Kidney (tissue), 14 donors: ENCODE data around the gene RAB3D. TPM values are rescaled to one million over a fixed set of nuclear protein-coding genes. Genes with fewer than 3 reads are reported as not detected.

Source experiments
- DNase-seq, 5 donors: peaks; one replicate each; pipeline ENCODE4 v3.0.0-alpha.2; 2013 to 2020
- FAIRE-seq: peaks from 2 replicates; lab custom pipeline; 2012; peaks lifted over from hg19 to GRCh38; lab: Jason Lieb, UNC
- H3K27ac ChIP-seq, 2 donors: one replicate each; pipeline ENCODE4 v1.7.0; 2013; ENCODE audit warnings: low read depth in 2 of 2, low read length in 2 of 2, inconsistent platforms in 1 of 2
- H3K27me3 ChIP-seq: one replicate; pipeline ENCODE4 v1.7.1; 2013; ENCODE audit warnings: low read length, inconsistent platforms; ENCODE audit not compliant: control insufficient read depth, insufficient read depth
- H3K36me3 ChIP-seq, 3 donors: one replicate each; pipeline versions ENCODE4 v1.7.0 to v1.7.1; 2013; ENCODE audit warnings: low read length in 3 of 3, control low read depth in 1 of 3, inconsistent platforms in 1 of 3; ENCODE audit not compliant: insufficient read depth in 3 of 3, control insufficient read depth in 2 of 3
- H3K4me1 ChIP-seq, 3 donors: one replicate each; pipeline versions ENCODE4 v1.7.0 to v1.7.1; 2013; ENCODE audit warnings: low read length in 3 of 3, inconsistent platforms in 1 of 3, low read depth in 1 of 3; ENCODE audit not compliant: control insufficient read depth in 2 of 3, insufficient read depth in 2 of 3
- H3K4me3 ChIP-seq, 3 donors: one replicate each; pipeline versions ENCODE4 v1.7.0 to v1.8.1; 2013; ENCODE audit warnings: low read length in 3 of 3, control low read depth in 1 of 3, inconsistent platforms in 1 of 3
- H3K9ac ChIP-seq, 3 donors: one replicate each; pipeline versions ENCODE4 v1.7.0 to v1.7.1; 2013; ENCODE audit warnings: low read length in 3 of 3, control low read depth in 1 of 3, inconsistent platforms in 1 of 3
- H3K9me3 ChIP-seq, 3 donors: one replicate each; pipeline versions ENCODE4 v1.7.0 to v1.7.1; 2013; ENCODE audit warnings: low read length in 3 of 3, control low read depth in 1 of 3, inconsistent platforms in 1 of 3; ENCODE audit not compliant: control insufficient read depth in 2 of 3, insufficient read depth in 1 of 3
- intact Hi-C: fragments of 100-400 bp; cut with DNase I; formaldehyde crosslinking; loops from one replicate; pipeline ENCODE4 v1.11.1; 2022
- polyA plus RNA-seq: library from polyadenylated mRNA; stranded (reverse); fragments of 350-450 nt; fragmentation: Illumina TruSeq; extraction: RNeasy Lipid Tissue Mini Kit (QIAGEN cat#74804); gene quantifications from one replicate; pipeline ENCODE4 v1.2.3, GENCODE V29; 2014; ENCODE audit warnings: low read depth, low replicate concordance; ENCODE audit not compliant: insufficient read depth
- total RNA-seq: library from RNA; stranded (reverse); fragmentation: NEBNext Ultra II Directional; extraction: Animal tissue kit (Norgen Biotek cat#: 25700); gene quantifications from one replicate; pipeline ENCODE4 v1.2.1, GENCODE V29; 2021
- TF ChIP-seq, protein P1 (sequence below): IDR thresholded peaks from 3 replicates; pipeline ENCODE4 v1.5.1; 2012; ENCODE audit warnings: mild to moderate bottlenecking, moderate library complexity, borderline replicate concordance; ENCODE audit not compliant: insufficient read depth; ENCODE audit errors: extremely low read depth
- donor health status: control.
- donor health status: control.
- donor health status: control.
- donor health status: control.
- donor health status: control.
- donor health status: DM: yes; HTN: yes; CAD: no.
- donor health status: Normal renal cell carcinoma (clear cell type).

Gene RAB3D
- total and polyA plus RNA-seq, 2 donors from 2014 or later = 8.3 to 80.4 TPM

DNA sequence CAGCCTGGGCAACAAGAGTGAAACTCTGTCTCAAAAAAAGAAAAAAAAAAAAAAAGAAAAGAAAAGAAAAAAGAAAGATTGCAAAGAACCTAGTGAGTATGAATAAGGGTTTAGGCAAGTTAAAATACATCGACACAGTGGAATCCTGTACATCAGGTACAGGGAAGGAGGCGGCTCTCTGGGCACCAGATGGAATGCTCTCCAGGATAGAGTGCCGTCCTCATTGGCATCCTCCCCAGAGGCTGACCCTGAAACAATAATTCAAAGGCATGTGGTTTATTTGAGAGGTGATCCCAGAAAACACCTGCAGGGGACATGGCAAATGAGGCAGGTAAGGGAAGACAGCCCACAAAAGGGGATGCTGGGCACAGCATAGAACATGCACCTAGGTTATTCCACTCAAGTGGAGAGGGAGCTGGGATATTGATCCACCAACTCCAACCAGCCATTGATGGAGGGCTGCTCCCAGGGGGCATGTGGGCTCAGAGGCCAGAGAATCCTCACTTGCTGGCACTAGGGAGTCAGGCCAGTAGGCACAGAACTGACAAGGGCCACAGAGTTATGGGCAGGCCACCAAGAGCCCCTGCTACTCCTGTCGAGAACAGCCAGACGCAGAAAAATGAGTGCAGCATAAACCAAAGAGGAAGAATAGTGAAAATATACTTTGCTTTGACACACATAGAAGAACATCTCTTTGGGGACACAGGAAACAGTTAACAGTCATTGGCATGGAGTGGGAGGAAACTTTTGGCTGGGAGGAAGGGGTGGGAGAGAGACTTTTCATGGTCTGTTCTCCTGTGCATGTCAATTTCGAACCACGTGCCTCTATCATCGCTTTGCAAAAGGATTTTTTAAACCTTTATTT lies 39.3 kb downstream of the RAB3D start:
- H3K36me3 ChIP-seq = no peaks in the 10 kb centered on the region
- H3K4me3 ChIP-seq = no peak overlapping the region
- H3K4me1 ChIP-seq = no peaks in the 10 kb centered on the region
- no peaks in the 10 kb centered on the region for H3K27me3 ChIP-seq
- H3K9ac ChIP-seq = no peak overlapping the region
- TF ChIP-seq, protein P1, sequence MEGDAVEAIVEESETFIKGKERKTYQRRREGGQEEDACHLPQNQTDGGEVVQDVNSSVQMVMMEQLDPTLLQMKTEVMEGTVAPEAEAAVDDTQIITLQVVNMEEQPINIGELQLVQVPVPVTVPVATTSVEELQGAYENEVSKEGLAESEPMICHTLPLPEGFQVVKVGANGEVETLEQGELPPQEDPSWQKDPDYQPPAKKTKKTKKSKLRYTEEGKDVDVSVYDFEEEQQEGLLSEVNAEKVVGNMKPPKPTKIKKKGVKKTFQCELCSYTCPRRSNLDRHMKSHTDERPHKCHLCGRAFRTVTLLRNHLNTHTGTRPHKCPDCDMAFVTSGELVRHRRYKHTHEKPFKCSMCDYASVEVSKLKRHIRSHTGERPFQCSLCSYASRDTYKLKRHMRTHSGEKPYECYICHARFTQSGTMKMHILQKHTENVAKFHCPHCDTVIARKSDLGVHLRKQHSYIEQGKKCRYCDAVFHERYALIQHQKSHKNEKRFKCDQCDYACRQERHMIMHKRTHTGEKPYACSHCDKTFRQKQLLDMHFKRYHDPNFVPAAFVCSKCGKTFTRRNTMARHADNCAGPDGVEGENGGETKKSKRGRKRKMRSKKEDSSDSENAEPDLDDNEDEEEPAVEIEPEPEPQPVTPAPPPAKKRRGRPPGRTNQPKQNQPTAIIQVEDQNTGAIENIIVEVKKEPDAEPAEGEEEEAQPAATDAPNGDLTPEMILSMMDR = no peak
- no peaks in the 10 kb centered on the region for H3K9me3 ChIP-seq
- intact Hi-C loops = no loop called here
- no peak overlapping the region for H3K27ac ChIP-seq
- DNase-seq (no peak), FAIRE-seq (no peak)

DNA sequence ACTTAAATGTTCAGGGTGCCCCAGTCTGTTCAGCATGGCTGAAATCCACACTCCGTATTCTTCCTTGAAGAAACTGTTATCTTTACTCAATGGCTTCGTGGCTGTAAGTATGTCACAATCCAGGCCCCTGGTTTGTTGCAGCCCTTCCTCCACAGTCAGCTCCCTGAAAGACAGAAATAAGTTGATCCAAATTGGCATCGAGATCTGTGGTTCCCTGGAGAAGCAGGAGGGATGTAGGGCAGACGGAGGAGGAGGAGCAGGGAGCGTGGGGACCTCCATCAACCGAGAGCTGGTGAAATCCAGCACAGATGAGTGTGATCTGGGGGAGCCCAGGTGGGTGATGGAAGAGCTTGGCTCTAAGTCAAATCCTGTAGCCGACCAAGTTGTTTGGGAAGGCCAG lies 43.2 kb downstream of the RAB3D start:
- Histone ChIP-seq H3K27ac (no peak overlapping the region), H3K36me3 (no peaks in the 10 kb centered on the region), H3K9ac (no peak overlapping the region), H3K27me3 (no peaks in the 10 kb centered on the region), H3K9me3 (no peaks in the 10 kb centered on the region), H3K4me1 (peaks cover 0 to 3% (median 0%) of the 10 kb centered on the region in 3 donors), H3K4me3 (no peak overlapping the region)
- intact Hi-C loops = no loop called here
- TF ChIP-seq, protein P1 = no peak
- FAIRE-seq = no peak
- no peak for DNase-seq

DNA sequence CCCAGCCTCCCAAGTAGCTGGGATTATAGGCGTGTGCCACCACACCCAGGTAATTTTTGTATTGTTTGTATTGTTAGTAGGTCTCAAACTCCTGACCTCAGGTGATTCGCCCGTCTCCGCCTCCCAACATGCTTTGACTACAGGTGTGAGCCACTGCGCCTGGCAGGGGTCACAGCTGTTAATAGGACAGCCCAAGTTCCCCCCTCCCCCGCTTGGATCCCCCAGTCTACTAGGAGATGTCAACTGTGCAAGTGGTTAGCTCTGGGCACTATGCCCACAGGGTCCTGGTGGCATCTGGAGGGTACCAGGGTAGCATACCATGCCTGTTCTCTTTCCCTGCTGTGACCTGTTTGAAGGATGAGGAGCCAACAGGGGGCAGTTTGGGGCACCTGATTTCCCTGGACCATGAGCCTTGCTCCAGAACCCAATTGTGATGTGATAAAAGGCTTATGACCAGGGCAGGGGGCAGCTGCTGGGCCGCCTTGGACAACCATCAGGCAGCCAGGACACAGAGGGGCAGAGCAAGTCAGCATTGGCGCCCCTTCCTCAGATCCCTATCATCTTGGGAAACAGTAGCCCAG lies 43.7 kb downstream of the RAB3D start, which contains the start of gene TSPAN16:
Gene TSPAN16, plus strand, starts transcription at position 496 of the 581 bp plus-strand sequence. CDS start 138 bp downstream, outside the sequence.
- H3K9ac ChIP-seq = no peak within 1 kb of the TSS
- no peak within 1 kb of the TSS for H3K27ac ChIP-seq
- H3K4me3 ChIP-seq = no peak within 1 kb of the TSS
- TF ChIP-seq, protein P1 = no peak
- FAIRE-seq = no peak
- intact Hi-C loops = no loop called here
- H3K9me3 ChIP-seq = no peaks in the 10 kb centered on the region
- peaks cover 0 to 3% (median 0%) of the 10 kb centered on the region in 3 donors for H3K4me1 ChIP-seq
- no peaks in the 10 kb centered on the region for H3K27me3 ChIP-seq
- no peaks in the 10 kb centered on the region for H3K36me3 ChIP-seq
- DNase-seq = no peak
